MM.1S (cell line): ENCODE results near the gene AARS1.
A peak's percentile ranks its signal among the peaks of the same experiment; 100 is the strongest.

Experiments used
- DNase-seq: peaks from one replicate; pipeline ENCODE4 v3.0.0-alpha.2; 2015
- H2AFZ ChIP-seq: fragments of 300-600 bp; sonication (generic); 2 replicates; pipeline ENCODE4 v1.6.0; 2016; ENCODE audit warnings: antibody characterized with exemption, low read length
- H3F3A ChIP-seq: fragments of 300-600 bp; sonication (generic); 2 replicates; pipeline ENCODE4 v1.6.1; 2016; ENCODE audit warnings: mild to moderate bottlenecking, antibody characterized with exemption, low read length, moderate library complexity, mixed read lengths; ENCODE audit not compliant: insufficient read depth
- H3K27ac ChIP-seq: fragments of 300-600 bp; sonication (generic); 2 replicates; pipeline ENCODE4 v1.5.1; 2016; ENCODE audit warnings: mild to moderate bottlenecking, low read length
- H3K27me3 ChIP-seq: fragments of 300-600 bp; sonication (generic); replicated peaks from 2 replicates; pipeline ENCODE4 v1.6.0; 2016; ENCODE audit warnings: low read length; ENCODE audit not compliant: insufficient read depth
- H3K36me3 ChIP-seq: fragments of 300-600 bp; sonication (generic); replicated peaks from 2 replicates; pipeline ENCODE4 v1.6.1; 2016; ENCODE audit warnings: mild to moderate bottlenecking, low read length, mixed read lengths; ENCODE audit not compliant: insufficient read depth
- H3K4me1 ChIP-seq: fragments of 300-600 bp; sonication (generic); 2 replicates; pipeline ENCODE4 v1.6.1; 2016; ENCODE audit warnings: low read length, mixed read lengths
- H3K4me2 ChIP-seq: fragments of 300-600 bp; sonication (generic); 2 replicates; pipeline ENCODE4 v1.6.0; 2016; ENCODE audit warnings: low read depth, low read length
- H3K4me3 ChIP-seq: fragments of 300-600 bp; sonication (generic); 2 replicates; pipeline ENCODE4 v1.5.1; 2016; ENCODE audit warnings: low read length, mixed read lengths
- H3K79me2 ChIP-seq: fragments of 300-600 bp; sonication (generic); 2 replicates; pipeline ENCODE4 v1.6.1; 2016; ENCODE audit warnings: mixed run types, low read length, mixed read lengths
- H3K9ac ChIP-seq: fragments of 300-600 bp; sonication (generic); 2 replicates; pipeline ENCODE4 v1.6.1; 2016; ENCODE audit warnings: low read length, mixed read lengths
- H3K9me2 ChIP-seq: fragments of 300-600 bp; sonication (generic); replicated peaks from 2 replicates; pipeline ENCODE4 v1.6.1; 2016; ENCODE audit warnings: mild to moderate bottlenecking, low read length, mixed read lengths; ENCODE audit not compliant: insufficient read depth
- H3K9me3 ChIP-seq: fragments of 300-600 bp; sonication (generic); replicated peaks from 2 replicates; pipeline ENCODE4 v1.6.1; 2016; ENCODE audit warnings: mild to moderate bottlenecking, low read length, mixed read lengths; ENCODE audit not compliant: insufficient read depth
- H4K20me1 ChIP-seq: fragments of 300-600 bp; sonication (generic); 2 replicates; pipeline ENCODE4 v1.6.1; 2016; ENCODE audit warnings: mild to moderate bottlenecking, low read length, moderate library complexity, mixed read lengths; ENCODE audit not compliant: insufficient read depth
- EZH2 ChIP-seq: fragments of 300-600 bp; sonication (generic); optimal IDR thresholded peaks from 2 replicates; pipeline ENCODE3; 2017; ENCODE audit warnings: low read depth, mild to moderate bottlenecking, antibody characterized with exemption, low read length, mixed read lengths
- EZH2phosphoT487 ChIP-seq: fragments of 300-600 bp; sonication (generic); IDR thresholded peaks from 2 replicates; pipeline ENCODE4 v1.6.1; 2018; ENCODE audit warnings: antibody characterized with exemption, low read length
- TF ChIP-seq, protein P1 (sequence below): fragments of 300-600 bp; sonication (generic); IDR thresholded peaks from 2 replicates; pipeline ENCODE4 v1.5.1; 2016; ENCODE audit warnings: antibody characterized with exemption, low read length, mixed read lengths

The AARS1 gene

DNA sequence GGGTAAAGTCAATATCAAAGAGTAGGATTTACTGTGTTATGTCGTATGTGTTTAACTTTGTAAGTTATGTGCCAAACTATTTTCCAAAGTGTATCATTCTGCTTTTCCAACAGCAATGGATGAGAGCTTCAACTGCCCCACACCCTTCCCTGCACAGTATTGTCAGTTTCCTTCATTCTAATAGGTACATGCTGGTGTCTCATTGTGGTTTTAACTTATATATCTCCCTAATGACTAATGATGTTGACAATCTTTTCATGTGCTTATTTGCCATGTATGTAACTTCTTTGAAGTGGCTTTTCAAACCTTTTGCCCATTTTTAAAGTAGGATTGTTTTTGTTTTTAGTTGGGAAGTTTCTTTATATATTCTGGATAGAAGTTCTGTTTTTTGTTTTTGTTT lies 13.4 kb upstream of the AARS1 start:
- H3K27ac ChIP-seq = no peak overlapping the region
- no peaks in the 10 kb centered on the region for H3K9me2 ChIP-seq
- no peaks in the 10 kb centered on the region for H3K9me3 ChIP-seq
- H3K4me1 ChIP-seq = no peaks in the 10 kb centered on the region
- H3K36me3 ChIP-seq = no peaks in the 10 kb centered on the region
- H4K20me1 ChIP-seq = no peaks in the 10 kb centered on the region
- H3K9ac ChIP-seq = no peak overlapping the region
- H2AFZ ChIP-seq = no peak overlapping the region
- no peak for DNase-seq
- H3K4me2 ChIP-seq = no peak overlapping the region
- TF ChIP-seq EZH2 = no peak
- TF ChIP-seq, protein P1, sequence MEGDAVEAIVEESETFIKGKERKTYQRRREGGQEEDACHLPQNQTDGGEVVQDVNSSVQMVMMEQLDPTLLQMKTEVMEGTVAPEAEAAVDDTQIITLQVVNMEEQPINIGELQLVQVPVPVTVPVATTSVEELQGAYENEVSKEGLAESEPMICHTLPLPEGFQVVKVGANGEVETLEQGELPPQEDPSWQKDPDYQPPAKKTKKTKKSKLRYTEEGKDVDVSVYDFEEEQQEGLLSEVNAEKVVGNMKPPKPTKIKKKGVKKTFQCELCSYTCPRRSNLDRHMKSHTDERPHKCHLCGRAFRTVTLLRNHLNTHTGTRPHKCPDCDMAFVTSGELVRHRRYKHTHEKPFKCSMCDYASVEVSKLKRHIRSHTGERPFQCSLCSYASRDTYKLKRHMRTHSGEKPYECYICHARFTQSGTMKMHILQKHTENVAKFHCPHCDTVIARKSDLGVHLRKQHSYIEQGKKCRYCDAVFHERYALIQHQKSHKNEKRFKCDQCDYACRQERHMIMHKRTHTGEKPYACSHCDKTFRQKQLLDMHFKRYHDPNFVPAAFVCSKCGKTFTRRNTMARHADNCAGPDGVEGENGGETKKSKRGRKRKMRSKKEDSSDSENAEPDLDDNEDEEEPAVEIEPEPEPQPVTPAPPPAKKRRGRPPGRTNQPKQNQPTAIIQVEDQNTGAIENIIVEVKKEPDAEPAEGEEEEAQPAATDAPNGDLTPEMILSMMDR = no peak
- no peak for TF ChIP-seq EZH2phosphoT487
- H3K79me2 ChIP-seq = peaks cover 59% of the 10 kb centered on the region
- no peak overlapping the region for H3K4me3 ChIP-seq
- H3F3A ChIP-seq = 0 out of 2 replicates have a peak, but pooled peaks cover 4% of the 10 kb centered on the region
- no peaks in the 10 kb centered on the region for H3K27me3 ChIP-seq

DNA sequence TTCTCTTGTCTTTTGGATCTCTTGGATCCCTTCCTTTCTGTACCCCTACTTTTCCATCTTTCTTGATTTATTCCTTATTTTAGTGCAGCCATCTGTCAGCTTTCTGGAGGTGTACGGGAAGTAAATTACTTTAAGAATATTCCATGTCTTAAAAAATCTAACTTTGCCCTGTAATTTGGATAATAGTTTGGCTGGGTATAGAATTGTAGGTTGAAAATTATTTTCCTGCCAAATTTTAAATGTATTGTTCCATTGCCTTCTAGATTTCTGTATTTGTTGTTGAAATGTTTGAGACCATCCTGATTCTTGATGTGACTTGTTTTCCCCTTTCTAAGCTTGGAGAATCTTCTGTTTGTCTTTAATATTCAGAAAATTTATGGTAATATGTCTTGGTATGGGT lies 11.8 kb upstream of the AARS1 start:
- Histone ChIP-seq H3K27me3 (no peaks in the 10 kb centered on the region), H3K9ac (no peak overlapping the region), H3F3A (0 out of 2 replicates have a peak, but pooled peaks cover 4% of the 10 kb centered on the region), H3K36me3 (no peaks in the 10 kb centered on the region), H4K20me1 (no peaks in the 10 kb centered on the region), H3K27ac (no peak overlapping the region), H3K4me2 (no peak overlapping the region), H3K79me2 (peaks cover 50% of the 10 kb centered on the region), H2AFZ (no peak overlapping the region), H3K9me2 (no peaks in the 10 kb centered on the region), H3K4me1 (no peaks in the 10 kb centered on the region), H3K9me3 (no peaks in the 10 kb centered on the region), H3K4me3 (no peak overlapping the region)
- TF ChIP-seq EZH2 = no peak
- TF ChIP-seq, protein P1 = no peak
- TF ChIP-seq EZH2phosphoT487 = no peak
- no peak for DNase-seq

DNA sequence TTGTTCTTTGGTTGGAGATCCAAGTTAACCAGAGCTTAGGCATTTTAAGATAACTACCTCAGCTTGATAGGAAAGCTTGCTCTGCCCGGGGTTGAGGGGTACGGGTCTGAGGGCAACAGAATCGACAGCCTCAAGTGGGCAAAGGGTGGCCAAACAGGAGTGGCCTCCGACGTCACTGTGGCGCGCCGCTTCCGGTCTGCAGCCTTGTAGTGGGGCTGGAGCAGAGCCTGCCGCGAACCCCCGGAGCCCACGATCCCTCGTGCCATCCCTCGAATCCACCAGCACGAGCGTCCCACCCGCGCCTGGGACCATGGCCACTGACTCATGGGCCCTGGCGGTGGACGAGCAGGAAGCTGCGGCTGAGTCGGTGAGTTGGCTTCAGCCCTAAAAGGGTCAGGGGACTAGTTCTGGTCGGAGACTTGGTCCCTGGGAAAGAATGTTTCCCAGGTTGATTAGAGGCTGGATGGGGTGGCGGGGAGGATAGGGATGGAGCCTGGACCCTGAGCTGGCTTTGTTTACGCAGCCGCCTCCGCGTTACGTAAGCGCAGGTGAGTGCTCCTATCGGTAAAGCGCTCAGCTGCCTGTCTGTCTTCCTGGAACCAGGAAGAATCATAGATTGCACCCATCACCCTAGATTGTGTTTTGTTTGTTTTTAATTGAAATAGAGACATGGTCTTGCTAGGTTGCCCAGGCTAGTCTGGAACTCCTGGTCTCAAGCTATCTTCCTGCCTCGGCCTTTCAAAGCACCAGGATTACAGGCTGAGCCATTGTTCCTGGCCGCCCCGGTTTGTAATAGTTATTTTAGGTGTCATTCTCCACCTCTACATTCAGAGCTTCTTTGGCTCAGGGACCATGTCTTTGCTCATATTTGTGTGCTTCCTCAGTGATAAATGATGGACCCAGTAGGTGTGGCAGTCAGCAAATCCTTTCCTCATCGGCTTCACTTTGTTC lies 10.0 kb upstream of the AARS1 start, which contains the start of gene DDX19B:
Gene DDX19B, plus strand, starts transcription at position 199 of the 951 bp plus-strand sequence. Its CDS starts 112 bp downstream, at position 311.
- no peaks in the 10 kb centered on the region for H3K4me1 ChIP-seq
- peak; percentile 61 for DNase-seq
- peak within 1 kb of the TSS; percentile 83 for H3K9ac ChIP-seq
- no peaks in the 10 kb centered on the region for H3K36me3 ChIP-seq
- peaks cover 42% of the 10 kb centered on the region for H3K79me2 ChIP-seq
- H3F3A ChIP-seq = 0 out of 2 replicates have a peak, but pooled peaks cover 4% of the 10 kb centered on the region
- no peaks in the 10 kb centered on the region for H4K20me1 ChIP-seq
- no peaks in the 10 kb centered on the region for H3K27me3 ChIP-seq
- H2AFZ ChIP-seq = peak within 1 kb of the TSS; percentile 88
- H3K9me3 ChIP-seq = no peaks in the 10 kb centered on the region
- peak within 1 kb of the TSS; percentile 92 for H3K4me3 ChIP-seq
- TF ChIP-seq EZH2phosphoT487 = no peak
- TF ChIP-seq EZH2 = no peak
- TF ChIP-seq, protein P1 = no peak
- peak within 1 kb of the TSS; percentile 27; the same call in 1 of the 2 replicates for H3K27ac ChIP-seq
- H3K9me2 ChIP-seq = no peaks in the 10 kb centered on the region
- peak within 1 kb of the TSS; percentile 42 for H3K4me2 ChIP-seq
